ENCODE data around the gene LRP3. TPM values are rescaled to one million over a fixed set of nuclear protein-coding genes. Genes with fewer than 3 reads are reported as not detected.
"Not testable (repeated sequence)": the region's sequence is repeated elsewhere in the genome, so short reads cannot be mapped to it uniquely, and the experiment has no call there.

Gene LRP3
- total and polyA plus RNA-seq, 3 donors from 2014 or later, result 21.8 to 50.9 (median 29.3) TPM

GRCh38 chr19:33159149-33159548, 35.0 kb upstream of the LRP3 start:
- Histone ChIP-seq H3K27ac (no peak overlapping the region), H3K4me1 (no peaks in the 10 kb centered on the region), H3K9me3 (no peaks in the 10 kb centered on the region), H3K27me3 (no peaks in the 10 kb centered on the region), H3K36me3 (ENCODE audit: low read depth, missing control alignments) (no peaks in the 10 kb centered on the region), H3K4me3 (no peak overlapping the region)
- no peak for DNase-seq
- 96 to 98% methylated on average over 4 of the region's 4 CpGs for WGBS, 2 donors
- TF ChIP-seq POLR2A (IDR thresholded peaks at IDR 0.05), result no peak
- no peak for TF ChIP-seq CTCF (IDR thresholded peaks at IDR 0.05)
- intact Hi-C loops (cut with DNase I; ENCODE audit: low total_unique reads), result no loop called here

- H3K36me3 ChIP-seq (ENCODE audit: low read depth, missing control alignments), result no peaks in the 10 kb centered on the region
- intact Hi-C loops (cut with DNase I; ENCODE audit: low total_unique reads), result no loop called here
- no peaks in the 10 kb centered on the region for H3K9me3 ChIP-seq
- WGBS, 2 donors, result 93 to 94% methylated on average over 8 of the region's 8 CpGs
- no peak overlapping the region for H3K27ac ChIP-seq
- H3K27me3 ChIP-seq, result no peaks in the 10 kb centered on the region
- no peaks in the 10 kb centered on the region for H3K4me1 ChIP-seq
- H3K4me3 ChIP-seq, result no peak overlapping the region
- no peak for DNase-seq
- TF ChIP-seq POLR2A (IDR thresholded peaks at IDR 0.05) (no peak), CTCF (IDR thresholded peaks at IDR 0.05) (no peak)
Observed at GRCh38 chr19:33159893-33160292, 34.2 kb upstream of the LRP3 start.

- WGBS, 2 donors, result 84 to 96% methylated on average over 4 of the region's 4 CpGs
- TF ChIP-seq CTCF (IDR thresholded peaks at IDR 0.05), result no peak
- TF ChIP-seq POLR2A (IDR thresholded peaks at IDR 0.05), result no peak
- H3K4me1 ChIP-seq, result no peaks in the 10 kb centered on the region
- no peaks in the 10 kb centered on the region for H3K36me3 ChIP-seq (ENCODE audit: low read depth, missing control alignments)
- no peak for DNase-seq
- H3K9me3 ChIP-seq, result no peaks in the 10 kb centered on the region
- no peak overlapping the region for H3K4me3 ChIP-seq
- intact Hi-C loops (cut with DNase I; ENCODE audit: low total_unique reads), result no loop called here
- no peak overlapping the region for H3K27ac ChIP-seq
- H3K27me3 ChIP-seq, result no peaks in the 10 kb centered on the region
Observed at GRCh38 chr19:33161201-33161600, 32.9 kb upstream of the LRP3 start.

GRCh38 chr19:33163481-33163880, 30.6 kb upstream of the LRP3 start:
- Histone ChIP-seq H3K27ac (no peak overlapping the region), H3K36me3 (ENCODE audit: low read depth, missing control alignments) (no peaks in the 10 kb centered on the region), H3K27me3 (no peaks in the 10 kb centered on the region), H3K9me3 (no peaks in the 10 kb centered on the region), H3K4me3 (no peak overlapping the region), H3K4me1 (no peaks in the 10 kb centered on the region)
- no peak for DNase-seq
- WGBS, 2 donors, result 85 to 92% methylated on average over 6 of the region's 6 CpGs
- no peak for TF ChIP-seq CTCF (IDR thresholded peaks at IDR 0.05)
- TF ChIP-seq POLR2A (IDR thresholded peaks at IDR 0.05), result no peak
- intact Hi-C loops (cut with DNase I; ENCODE audit: low total_unique reads), result no loop called here

GRCh38 chr19:33166037-33166436, 28.1 kb upstream of the LRP3 start:
- peak; percentile 70 for DNase-seq
- H3K4me1 ChIP-seq; H3K27ac ChIP-seq; H3K9me3 ChIP-seq; H3K4me3 ChIP-seq; H3K36me3 ChIP-seq (ENCODE audit: low read depth, missing control alignments); intact Hi-C loops (cut with DNase I; ENCODE audit: low total_unique reads); H3K27me3 ChIP-seq: not testable (repeated sequence)
- 59 to 70% methylated on average over 6 of the region's 6 CpGs for WGBS, 2 donors
